ENCODE data around the gene WWOX.

- TF ChIP-seq POLR2AphosphoS5 (IDR thresholded peaks at IDR 0.05) (no peak), CTCF (IDR thresholded peaks at IDR 0.05; ENCODE audit: poor library complexity, severe bottlenecking) (no peak), SMC3 (conservative IDR thresholded peaks at IDR 0.05; ENCODE audit: poor library complexity) (no peak)
Observed at GRCh38 chr16:78715106-78715505, 615.7 kb downstream of the WWOX start.

All from neural cell (in vitro differentiated cells).